Vagina (tissue), 2 donors: ENCODE data around the gene ASIC5.

Experiments used
- POLR2A ChIP-seq, 2 donors: fragments of 450-650 bp; IDR thresholded peaks; one replicate each; pipeline ENCODE4 v1.6.1; 2017; ENCODE audit warnings: antibody characterized with exemption in 2 of 2, mild to moderate bottlenecking in 2 of 2, moderate library complexity in 2 of 2
- POLR2AphosphoS5 ChIP-seq, 2 donors: sonication (generic); formaldehyde crosslinking; IDR thresholded peaks; one replicate each; pipeline ENCODE4 v1.9.0; 2017; ENCODE audit warnings: antibody characterized with exemption in 2 of 2, mild to moderate bottlenecking in 2 of 2, low read depth in 1 of 2; ENCODE audit not compliant: insufficient read depth in 1 of 2
- TF ChIP-seq, protein P1 (sequence below), 3 experiments: fragments of 450-650 bp in 2 of 3; fragments of 200-600 bp in 1 of 3; sonication (generic) in 1 of 3; IDR thresholded peaks; one replicate each; pipeline ENCODE4 v1.5.1; 2017 to 2019; ENCODE audit warnings: antibody characterized with exemption in 3 of 3, mild to moderate bottlenecking in 2 of 3, moderate library complexity in 2 of 3

DNA sequence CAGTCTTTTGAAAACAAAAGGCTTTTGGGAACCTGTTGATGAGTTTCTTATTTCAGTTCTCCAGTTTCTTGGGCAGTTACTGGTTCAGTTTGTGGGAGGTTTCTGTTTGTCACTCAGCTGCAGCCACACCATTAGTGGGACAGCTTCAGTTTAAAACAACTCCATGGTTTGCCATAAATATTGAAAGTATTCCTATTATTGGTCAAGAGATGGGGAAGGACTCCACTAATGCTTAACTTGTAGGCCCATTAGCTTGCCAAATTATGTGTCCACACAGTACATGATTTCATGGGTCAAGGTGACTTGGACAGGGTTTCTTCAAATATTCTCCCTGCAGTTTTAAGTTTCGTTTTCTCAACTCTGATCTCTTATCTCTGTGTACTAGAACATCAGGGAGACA is 15.5 kb upstream of the ASIC5 start:
- TF ChIP-seq, protein P1, sequence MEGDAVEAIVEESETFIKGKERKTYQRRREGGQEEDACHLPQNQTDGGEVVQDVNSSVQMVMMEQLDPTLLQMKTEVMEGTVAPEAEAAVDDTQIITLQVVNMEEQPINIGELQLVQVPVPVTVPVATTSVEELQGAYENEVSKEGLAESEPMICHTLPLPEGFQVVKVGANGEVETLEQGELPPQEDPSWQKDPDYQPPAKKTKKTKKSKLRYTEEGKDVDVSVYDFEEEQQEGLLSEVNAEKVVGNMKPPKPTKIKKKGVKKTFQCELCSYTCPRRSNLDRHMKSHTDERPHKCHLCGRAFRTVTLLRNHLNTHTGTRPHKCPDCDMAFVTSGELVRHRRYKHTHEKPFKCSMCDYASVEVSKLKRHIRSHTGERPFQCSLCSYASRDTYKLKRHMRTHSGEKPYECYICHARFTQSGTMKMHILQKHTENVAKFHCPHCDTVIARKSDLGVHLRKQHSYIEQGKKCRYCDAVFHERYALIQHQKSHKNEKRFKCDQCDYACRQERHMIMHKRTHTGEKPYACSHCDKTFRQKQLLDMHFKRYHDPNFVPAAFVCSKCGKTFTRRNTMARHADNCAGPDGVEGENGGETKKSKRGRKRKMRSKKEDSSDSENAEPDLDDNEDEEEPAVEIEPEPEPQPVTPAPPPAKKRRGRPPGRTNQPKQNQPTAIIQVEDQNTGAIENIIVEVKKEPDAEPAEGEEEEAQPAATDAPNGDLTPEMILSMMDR (IDR thresholded peaks at IDR 0.05) = no peak
- no peak for TF ChIP-seq POLR2A (IDR thresholded peaks at IDR 0.05)
- no peak for TF ChIP-seq POLR2AphosphoS5 (IDR thresholded peaks at IDR 0.05; ENCODE audit: insufficient read depth in 1 of 2, low read depth in 1 of 2)
